ENCODE results near the gene ARHGAP10. TPM values are rescaled to one million over a fixed set of nuclear protein-coding genes. Genes with fewer than 3 reads are reported as not detected.

ARHGAP10 gene
- 4.8 and 9.1 TPM in 2 replicates for total RNA-seq

GRCh38 chr4:147731580-147732517, at the start of gene ARHGAP10:
Gene ARHGAP10 (plus strand): TSS chr4:147732088. CDS start chr4:147732302, 214 bp downstream.
- peak; percentile 42 to 74 for DNase-seq (ENCODE audit: low read depth in 2 of 2)

DNA sequence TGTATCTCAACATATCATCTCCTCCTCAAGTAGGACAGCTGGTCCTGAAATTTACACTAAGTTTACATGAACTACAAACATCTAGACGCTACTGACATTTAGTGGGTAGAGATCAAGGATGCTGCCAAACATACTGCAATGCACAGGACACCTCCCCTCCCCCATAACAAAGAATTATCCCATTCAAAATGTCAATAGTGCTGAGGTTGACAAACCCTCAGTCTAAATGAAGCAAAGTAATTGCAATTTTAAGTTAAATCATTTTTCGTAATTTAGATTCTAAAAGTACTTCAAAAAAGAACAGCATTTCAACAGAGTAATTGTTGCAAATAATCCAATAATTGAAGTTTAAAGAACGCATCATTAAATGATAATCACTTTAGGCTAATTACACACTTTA, 49.1 kb upstream of the ARHGAP10 start:
- no peak for DNase-seq (ENCODE audit: low read depth in 2 of 2)

- DNase-seq (ENCODE audit: low read depth in 2 of 2), result peak in 1 of 2 donors; percentile 30
Measured at GRCh38 chr4:147683188-147683591, 48.7 kb upstream of the ARHGAP10 start.

DNA sequence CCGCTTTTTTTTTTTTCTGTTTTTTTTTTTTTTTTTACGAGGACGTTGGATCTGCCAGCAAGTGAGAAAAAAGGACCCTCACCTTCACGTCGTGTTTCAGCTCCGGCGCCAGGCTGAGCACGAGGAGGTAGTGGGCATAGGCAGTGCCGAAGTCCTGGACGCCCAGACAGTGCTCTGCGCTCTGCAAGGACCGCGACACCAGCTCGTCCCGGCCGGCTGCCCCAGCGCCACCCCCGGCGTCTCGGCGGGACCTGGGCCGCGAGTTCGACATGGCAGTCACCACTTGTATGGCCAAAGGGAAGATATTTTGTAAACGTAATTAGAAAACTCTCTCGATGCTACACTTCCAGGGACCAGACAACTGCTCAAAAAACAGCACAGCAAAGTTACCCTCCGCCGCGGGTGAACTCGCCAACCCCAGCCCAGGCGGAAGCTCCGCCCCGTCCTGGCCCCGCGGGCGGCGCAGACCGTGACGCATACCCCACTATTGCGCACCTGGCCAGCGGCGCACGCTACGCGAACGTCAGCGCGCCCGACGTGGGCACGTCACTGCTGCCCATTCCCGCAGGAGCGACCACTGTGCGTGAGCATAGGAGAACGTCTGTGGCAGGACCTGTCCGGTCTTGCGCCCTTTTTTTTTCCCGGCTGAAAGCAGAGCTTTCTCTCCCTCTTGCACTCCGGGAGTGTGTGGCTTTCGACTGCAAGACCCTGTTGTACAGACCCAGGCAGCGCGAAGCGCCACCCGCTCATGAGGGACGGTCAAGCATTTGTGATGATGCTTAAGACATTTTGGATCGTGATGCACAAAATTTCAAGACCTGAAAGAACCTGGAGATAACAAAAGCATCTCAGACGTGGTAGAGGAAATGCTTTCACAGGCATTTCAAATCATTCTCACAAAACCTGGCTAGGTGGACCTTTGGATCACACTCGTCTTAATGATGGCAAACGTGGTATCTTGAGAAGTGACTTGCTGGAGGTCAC, 47.9 kb upstream of the ARHGAP10 start, which contains the start of gene PRMT9:
Gene PRMT9 (minus strand): TSS at position 447 of the 984 bp plus-strand sequence. CDS start 176 bp downstream, at position 271.
- DNase-seq (ENCODE audit: low read depth in 2 of 2), result peak; percentile 83 to 93

DNA sequence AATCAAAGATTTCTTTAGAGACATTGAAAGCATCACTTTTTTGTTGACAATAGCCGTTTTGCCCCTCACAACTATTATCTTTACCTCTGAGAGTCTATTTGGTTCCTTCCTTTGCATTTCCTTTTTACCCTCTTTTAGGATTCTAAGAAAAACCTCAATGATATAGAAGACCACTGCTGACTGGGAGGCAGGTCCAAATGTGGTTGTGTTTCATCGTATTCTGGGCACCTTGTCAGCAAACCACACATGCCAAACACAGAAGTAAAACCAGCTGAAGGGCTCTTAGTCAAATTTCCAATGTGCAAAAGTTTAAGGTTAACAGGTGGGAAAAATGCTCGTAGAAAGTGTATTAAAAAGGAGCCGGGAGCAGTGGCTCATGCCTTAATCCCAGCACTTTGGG, 42.8 kb upstream of the ARHGAP10 start:
- no peak for DNase-seq (ENCODE audit: low read depth in 2 of 2)

GRCh38 chr4:147691820-147692219, 40.1 kb upstream of the ARHGAP10 start:
- DNase-seq (ENCODE audit: low read depth in 2 of 2), result no peak

GRCh38 chr4:147693218-147693617, 38.7 kb upstream of the ARHGAP10 start:
- DNase-seq (ENCODE audit: low read depth in 2 of 2), result no peak

GRCh38 chr4:147696866-147697265, 35.0 kb upstream of the ARHGAP10 start:
- no peak for DNase-seq (ENCODE audit: low read depth in 2 of 2)

GRCh38 chr4:147704846-147705245, 27.0 kb upstream of the ARHGAP10 start:
- DNase-seq (ENCODE audit: low read depth in 2 of 2), result no peak

GRCh38 chr4:147707892-147708672, 23.8 kb upstream of the ARHGAP10 start:
- peak; percentile 45 to 60 for DNase-seq (ENCODE audit: low read depth in 2 of 2)

DNA sequence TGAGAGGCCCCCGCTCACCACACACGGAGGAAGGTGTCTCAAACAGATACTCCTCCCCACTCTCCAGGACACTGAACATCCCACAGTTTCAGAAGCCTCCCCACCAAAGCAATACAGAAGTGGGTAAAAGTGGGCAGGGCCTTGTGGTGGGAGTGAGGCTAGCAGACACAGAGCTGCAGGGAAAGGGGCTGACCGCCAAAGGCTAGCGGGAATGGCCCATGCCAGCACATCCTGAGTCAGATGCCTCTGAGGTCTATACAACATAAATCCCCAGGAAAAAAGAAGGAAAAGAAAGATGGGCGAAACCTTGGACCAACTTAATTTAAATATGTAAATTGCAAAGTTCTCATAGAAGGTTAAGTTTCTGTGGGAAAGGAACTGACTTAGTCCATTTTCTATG, 21.9 kb upstream of the ARHGAP10 start:
- no peak for DNase-seq (ENCODE audit: low read depth in 2 of 2)

DNA sequence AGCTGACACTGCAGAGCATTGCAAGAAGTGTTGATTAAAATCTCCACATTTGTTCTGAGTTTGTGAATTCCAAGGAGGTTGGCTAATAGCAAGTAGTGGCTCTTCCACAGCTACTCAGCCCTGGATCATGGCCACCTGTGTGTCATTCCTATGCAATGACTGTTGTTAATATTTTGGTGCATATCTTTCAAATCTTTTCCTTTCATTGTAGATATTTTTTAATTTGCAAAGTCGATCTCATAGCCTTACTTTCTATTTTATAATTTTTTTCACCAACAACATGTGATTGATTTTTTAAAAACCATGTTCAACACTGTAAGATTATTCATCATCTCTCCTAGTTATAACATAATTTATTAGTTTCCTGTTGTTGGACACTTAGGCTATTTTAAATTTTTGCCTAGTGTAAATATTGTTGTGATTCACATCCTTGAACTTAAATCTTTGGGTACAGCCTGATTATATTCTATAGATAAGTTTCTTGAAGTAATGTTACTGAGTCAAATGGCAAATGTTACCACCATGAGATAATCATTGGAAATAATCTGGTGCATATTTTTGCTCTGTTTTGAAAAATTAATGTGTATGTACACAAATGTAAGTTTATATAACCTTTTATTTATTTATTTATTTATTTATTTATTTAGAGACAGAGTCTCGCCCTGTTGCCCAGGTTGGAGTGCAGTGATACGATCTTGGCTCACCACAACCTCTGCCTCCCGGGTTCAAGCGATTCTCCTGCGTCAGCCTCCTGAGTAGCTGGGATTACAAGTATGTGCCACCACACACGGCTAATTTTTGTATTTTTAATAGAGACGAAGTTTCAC, 17.1 kb upstream of the ARHGAP10 start:
- peak in 1 of 2 donors; percentile 65 for DNase-seq (ENCODE audit: low read depth in 2 of 2)

GRCh38 chr4:147717878-147718277, 14.0 kb upstream of the ARHGAP10 start:
- no peak for DNase-seq (ENCODE audit: low read depth in 2 of 2)

DNA sequence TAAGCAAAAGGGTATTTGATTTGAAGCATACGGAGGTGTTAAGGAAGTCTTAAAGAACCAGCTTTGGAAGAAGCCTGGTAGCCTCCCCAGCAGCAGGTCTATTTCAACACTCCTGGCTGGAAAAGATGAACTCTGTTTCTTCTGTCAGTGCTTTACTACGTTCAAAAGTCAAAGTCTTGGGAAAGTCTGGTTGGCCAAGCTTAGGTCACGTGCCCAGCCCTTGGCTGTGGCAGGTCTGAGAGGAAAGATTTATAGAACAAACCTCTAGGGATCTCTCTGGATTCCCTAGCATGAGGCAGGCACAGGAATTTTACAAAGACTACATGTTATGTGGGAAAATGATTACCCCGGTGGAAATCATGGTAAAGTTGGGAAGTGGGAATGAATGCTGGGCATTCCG, 8.6 kb upstream of the ARHGAP10 start:
- DNase-seq (ENCODE audit: low read depth in 2 of 2), result no peak

DNA sequence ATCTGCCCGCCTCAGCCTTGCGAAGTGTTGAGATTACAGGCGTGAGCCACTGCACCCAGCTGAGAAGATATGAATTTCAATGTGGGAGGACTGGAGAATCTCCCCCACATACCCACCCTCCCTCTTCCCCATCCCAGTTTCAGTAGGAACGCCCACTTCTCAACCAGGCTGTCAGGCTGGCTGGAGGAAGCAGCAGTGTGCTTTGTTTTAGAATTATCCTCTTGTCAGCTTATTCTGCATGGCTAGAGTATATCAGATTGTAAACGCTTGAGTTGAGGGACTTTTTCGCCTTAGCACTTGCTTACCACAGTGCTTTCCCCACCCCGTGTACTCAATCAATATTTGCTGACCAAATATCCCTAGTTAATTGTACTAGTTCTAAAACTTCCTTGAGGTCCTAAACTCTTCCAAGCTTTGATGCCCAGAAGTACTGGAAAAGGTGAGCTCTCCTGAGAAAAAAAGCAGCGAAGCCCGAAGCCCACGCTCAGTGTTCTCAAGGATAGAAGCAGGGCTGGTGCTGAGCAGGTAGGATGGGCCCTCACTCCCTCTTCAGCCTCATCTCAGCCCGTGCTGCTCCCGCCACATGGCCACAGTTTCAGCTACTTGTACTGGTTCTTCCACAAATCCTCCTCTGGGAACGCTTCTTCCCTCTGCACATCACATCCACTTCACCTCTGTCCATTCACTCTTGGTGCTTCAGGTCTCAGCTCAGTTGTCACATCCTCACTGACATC, 7.3 kb upstream of the ARHGAP10 start:
- no peak for DNase-seq (ENCODE audit: low read depth in 2 of 2)

- no peak for DNase-seq (ENCODE audit: low read depth in 2 of 2)
Measured at GRCh38 chr4:147725673-147726072, 6.2 kb upstream of the ARHGAP10 start.

DNA sequence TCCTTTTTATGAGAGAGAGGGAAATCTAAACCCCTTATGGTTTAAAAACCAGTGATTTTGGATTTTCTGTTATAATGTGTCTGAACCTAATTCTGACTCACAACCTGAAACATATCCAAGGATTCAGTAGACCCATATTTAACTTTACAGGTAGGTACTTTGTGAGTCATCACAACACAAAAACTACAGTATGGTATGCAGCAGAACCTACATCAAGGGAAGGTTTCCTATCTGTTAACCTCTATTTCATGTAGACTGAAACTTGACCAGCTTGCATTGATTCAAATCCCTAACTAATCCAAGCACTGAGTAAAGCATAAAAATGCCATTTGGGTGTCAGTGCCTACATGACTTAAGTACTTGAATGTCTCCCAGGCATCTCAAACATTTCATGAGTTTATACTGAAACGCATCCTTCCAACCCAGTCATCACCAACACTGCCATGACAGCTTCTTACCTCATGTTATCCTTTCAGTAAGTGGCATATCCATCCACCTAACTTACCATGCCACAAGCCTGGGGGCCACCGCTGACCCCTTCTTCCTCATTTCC, 4.3 kb upstream of the ARHGAP10 start:
- no peak for DNase-seq (ENCODE audit: low read depth in 2 of 2)

DNA sequence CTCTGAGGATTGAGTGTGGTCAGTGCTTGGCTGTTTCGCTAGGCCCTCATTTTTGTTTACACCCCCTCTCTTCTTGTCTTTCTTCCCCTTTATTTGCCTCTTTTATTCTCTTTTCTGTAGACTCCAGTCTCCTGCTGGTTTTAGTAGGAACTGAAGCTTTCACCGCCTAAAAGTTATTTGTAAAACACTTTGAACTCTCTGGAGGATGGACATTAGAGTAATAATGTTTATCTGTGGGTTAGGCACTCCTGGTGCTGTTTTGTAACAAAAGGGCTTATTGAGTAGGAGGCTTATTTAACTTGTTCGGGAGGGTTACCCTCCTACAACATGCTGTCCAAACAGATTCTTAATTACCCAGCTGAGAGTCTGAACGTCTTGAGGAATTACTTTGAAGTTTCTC, 1.6 kb upstream of the ARHGAP10 start:
- DNase-seq (ENCODE audit: low read depth in 2 of 2), result no peak

Measured in dermis microvascular lymphatic vessel endothelial cell (primary cell).